ENCODE data around the gene KLB.

Gene KLB

GRCh38 chr4:39466747-39467146 is 60.0 kb downstream of the KLB start:
- DNase-seq = no peak

- DNase-seq = no peak
These were observed 60.7 kb downstream of the KLB start for GRCh38 chr4:39467464-39467863.

GRCh38 chr4:39469429-39470077 is 62.8 kb downstream of the KLB start:
- DNase-seq = no peak

GRCh38 chr4:39470402-39470801 is 63.7 kb downstream of the KLB start:
- DNase-seq = no peak

DNA sequence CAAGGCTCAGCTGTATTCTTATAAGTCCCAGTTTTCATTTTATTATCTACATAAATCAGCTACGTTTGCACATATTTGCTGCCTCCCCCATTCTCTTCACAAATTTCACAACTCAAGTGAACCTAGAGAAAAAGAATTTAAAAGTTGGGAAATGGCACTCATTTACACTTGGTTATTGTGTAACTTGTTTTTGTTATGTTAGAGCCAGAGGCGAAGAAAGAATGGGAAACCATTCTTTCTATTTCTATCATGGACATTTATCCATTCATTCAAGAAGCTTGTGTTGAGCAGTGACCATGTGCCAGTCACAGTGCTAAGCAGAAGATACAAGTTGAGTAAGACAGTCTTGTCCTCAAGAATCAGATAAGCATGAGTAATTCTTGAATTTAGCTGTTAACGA is 65.7 kb downstream of the KLB start:
- DNase-seq = no peak

DNA sequence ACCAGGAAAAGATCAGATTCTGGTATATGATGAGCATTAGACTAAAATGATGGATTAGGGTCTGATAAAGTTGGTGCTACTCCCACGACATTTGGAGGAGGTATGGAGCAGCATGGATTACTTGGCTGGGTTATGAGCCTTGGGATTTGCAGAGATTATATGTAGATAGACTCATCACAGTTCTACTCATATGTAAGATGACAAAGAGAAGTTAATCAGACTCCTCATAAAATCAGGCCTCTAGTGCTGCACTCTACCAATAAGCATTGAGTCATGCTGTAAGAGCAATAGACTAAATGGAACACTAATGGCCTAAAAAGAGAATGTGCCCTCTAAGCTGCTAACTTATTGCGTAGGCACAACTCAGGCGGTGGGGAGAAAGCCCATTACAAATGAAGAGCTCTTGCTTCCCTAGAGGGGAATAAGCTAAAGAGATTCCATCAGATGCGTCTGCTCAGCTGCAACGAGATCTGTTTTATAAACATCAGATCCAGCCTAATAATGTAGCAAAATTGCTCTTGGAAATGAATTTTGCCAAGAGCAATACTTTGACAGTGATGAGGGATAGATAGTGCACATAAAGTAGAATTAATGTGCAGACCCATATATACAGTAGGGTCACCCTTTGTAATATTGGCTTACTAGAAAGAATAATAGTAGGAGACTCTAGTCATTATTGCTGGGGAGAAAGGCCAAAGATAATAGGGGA is 69.6 kb downstream of the KLB start:
- no peak for DNase-seq

DNA sequence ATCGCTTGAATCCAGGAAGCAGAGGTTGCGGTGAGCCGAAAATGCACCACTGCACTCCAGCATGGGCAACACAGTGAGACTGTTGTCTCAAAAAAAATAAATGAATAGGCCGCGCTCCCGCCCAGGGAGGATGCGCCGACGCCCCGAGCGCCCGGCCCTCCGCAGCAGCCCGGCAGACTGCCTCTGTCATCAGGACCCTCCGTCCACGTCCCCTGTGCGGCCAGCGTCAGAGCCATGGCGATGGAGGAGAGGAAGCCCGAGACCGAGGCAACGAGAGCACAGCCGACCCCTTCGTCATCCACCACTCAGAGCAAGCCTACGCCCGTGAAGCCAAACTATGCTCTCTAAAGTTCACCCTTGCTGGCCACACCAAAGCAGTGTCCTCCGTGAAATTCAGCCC is 73.5 kb downstream of the KLB start:
- no peak for DNase-seq

DNA sequence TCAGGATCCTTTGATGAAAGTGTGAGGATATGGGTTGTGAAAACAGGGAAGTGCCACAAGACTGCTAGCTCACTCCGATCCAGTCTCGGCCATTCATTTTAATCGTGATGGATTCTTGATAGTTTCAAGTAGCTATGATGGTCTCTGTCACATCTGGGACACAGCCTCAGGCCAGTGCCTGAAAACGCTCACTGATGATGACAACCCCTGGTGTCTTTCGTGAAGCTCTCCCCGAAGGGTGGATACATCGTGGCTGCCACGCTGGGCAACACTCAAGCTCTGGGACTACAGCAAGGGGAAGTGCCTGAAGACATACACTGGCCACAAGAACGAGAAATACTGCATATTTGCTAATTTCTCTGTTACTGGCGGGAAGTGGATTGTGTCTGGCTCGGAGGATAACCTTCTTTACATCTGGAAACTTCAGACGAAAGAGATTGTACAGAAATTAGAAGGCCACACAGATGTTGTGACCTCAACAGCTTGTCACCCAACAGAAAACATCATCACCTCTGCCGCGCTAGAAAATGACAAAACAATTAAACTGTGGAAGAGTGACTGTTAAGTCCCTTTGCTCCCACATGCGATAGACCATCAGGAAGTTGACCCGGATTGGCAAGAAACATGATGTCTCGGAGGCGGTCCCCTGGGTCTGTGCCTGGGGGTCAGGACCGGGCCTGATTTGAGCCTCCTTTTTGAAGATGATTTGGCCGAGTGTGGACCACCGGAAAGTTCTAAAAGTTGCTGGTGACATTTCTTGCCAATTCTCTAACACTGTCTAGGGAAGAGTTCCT is 74.4 kb downstream of the KLB start:
- DNase-seq = no peak

GRCh38 chr4:39484582-39485272 is 78.0 kb downstream of the KLB start:
- DNase-seq = no peak

DNA sequence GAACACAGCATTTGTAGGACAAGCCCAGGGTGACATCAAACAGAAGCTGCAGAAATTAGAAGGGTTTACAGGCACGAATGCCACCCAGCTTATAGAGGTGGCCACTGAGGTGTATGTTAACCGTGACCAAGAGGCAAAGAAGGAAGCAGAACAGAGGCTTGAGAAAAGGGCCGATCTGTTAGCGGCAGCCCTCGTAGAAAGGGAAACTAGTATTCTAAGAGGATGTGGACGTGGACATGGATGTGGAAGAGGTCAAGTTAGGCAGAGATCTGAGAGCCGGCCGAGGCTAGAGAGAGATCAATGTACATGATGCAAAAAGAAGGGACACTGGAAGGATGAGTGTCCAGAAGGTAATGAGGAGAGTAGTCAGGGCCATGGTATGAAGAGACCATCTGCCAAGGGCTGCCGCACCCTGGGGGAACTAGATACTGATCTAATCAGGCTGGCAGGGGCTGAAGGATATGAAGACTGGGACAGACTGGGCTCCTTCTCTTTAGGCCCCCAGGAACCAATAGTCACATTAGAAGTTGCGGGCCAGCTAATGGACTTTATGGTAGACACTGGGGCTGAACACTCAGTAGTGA is 79.6 kb downstream of the KLB start:
- DNase-seq = no peak

- DNase-seq = no peak
These were observed 83.6 kb downstream of the KLB start for GRCh38 chr4:39490322-39490721.

- DNase-seq = no peak
These were observed 87.6 kb downstream of the KLB start for GRCh38 chr4:39494354-39494753.

DNA sequence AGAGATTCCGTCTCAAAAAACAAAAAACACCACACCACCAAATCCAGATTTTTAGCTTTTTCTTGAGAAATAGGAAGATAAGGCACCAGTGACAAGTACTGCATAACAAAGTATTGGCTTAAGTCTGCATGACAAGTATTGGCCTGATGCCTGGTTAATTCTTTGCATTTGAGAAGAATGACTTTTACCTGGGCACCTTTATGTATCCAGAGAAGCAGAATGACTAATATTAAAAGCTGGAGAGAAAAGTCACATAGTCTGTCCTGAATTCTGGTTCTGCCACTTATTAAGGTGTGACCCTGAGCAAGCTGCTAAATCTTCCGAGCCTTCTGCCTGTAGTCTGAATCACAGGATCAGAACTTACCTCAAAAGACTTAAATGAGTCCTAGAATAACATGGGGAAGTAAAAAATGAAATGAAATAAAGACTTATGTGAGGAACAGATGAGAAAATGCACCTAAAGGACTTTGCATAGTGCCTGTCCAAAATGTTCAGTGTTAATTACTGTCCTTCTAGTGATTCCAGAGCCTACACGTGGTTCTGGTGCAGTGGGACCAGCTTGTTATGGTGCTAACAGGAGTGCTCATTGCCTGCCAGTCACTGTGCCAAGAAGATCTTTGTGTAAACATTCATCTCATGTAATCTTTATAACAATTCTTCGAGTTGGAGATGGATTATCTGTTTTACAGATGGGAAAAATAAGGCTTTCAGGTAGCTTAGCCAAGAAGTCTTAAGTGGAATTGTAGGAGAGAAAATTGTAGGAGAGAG is 88.9 kb downstream of the KLB start:
- DNase-seq = no peak

GRCh38 chr4:39497909-39498726 is 91.4 kb downstream of the KLB start:
- DNase-seq = no peak

- DNase-seq = no peak
These were observed 91.9 kb downstream of the KLB start for GRCh38 chr4:39498727-39499020.

Measured in stimulated activated CD4-positive, alpha-beta T cell treated with anti-CD3 and anti-CD28 coated beads, Interleukin-2, amount 100 ng/mL, for 24 hours (primary cell).